ENCODE measurements around the gene ADK.

DNA sequence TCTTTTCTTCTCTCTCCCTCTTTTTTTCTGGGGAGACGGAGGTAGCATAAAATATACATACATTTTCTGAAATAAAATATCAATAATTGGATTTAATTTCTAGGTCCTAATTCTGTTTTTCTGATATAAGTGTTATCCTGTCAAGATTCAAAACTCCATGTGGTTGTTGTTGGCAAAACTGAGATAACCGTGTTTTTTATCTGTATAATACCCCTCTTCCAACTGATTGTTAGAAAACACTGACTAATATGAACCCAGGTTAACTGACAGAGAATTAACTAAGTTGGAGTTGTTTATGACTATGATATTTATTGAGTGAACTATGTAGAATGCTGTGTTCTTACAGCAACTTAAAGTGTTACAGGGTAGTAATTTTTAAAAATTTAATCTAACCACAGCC, 438.8 kb downstream of the ADK start:
- TF ChIP-seq, protein P1, sequence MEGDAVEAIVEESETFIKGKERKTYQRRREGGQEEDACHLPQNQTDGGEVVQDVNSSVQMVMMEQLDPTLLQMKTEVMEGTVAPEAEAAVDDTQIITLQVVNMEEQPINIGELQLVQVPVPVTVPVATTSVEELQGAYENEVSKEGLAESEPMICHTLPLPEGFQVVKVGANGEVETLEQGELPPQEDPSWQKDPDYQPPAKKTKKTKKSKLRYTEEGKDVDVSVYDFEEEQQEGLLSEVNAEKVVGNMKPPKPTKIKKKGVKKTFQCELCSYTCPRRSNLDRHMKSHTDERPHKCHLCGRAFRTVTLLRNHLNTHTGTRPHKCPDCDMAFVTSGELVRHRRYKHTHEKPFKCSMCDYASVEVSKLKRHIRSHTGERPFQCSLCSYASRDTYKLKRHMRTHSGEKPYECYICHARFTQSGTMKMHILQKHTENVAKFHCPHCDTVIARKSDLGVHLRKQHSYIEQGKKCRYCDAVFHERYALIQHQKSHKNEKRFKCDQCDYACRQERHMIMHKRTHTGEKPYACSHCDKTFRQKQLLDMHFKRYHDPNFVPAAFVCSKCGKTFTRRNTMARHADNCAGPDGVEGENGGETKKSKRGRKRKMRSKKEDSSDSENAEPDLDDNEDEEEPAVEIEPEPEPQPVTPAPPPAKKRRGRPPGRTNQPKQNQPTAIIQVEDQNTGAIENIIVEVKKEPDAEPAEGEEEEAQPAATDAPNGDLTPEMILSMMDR (IDR thresholded peaks at IDR 0.05 in 8 of 11, conservative IDR thresholded peaks at IDR 0.05 in 3 of 11): no peak
- TF ChIP-seq POLR2AphosphoS5 (IDR thresholded peaks at IDR 0.05) (no peak), POLR2A (IDR thresholded peaks at IDR 0.05) (no peak)
